IMR-90 (cell line): ENCODE data around the gene ACBD3. TPM values are rescaled to one million over a fixed set of nuclear protein-coding genes. Genes with fewer than 3 reads are reported as not detected.

Experiments used
- ATAC-seq: fragments of 200-7000 bp; cut with Tn5 transposase; 2 replicates; pipeline ENCODE4 v1.9.1; 2020; ENCODE audit warnings: low read depth, mild to moderate bottlenecking, moderate library complexity
- BruUV-seq: library from RNA; stranded (reverse); fragments of 400-500 nt; replicated peaks from 2 replicates; lab custom pipeline; 2021; lab: Mats Ljungman, UMichigan
- CTCF ChIA-PET: fragments of 300-600 bp; formaldehyde crosslinking; extraction: SDS; loops from one replicate; lab custom pipeline; 2021; ENCODE audit warnings: antibody characterized with exemption; lab: Yijun Ruan, JAX
- POLR2A ChIA-PET: fragments of 300-600 bp; sonication (Branson Sonifier 250); formaldehyde crosslinking; loops from one replicate; lab custom pipeline; 2022; ENCODE audit warnings: antibody characterized with exemption; ENCODE audit not compliant: unreplicated experiment; lab: Charles Lee
- DNase-seq: peaks from one replicate; pipeline ENCODE4 v3.0.0; 2013
- H2AFZ ChIP-seq: replicated peaks from 2 replicates; pipeline ENCODE3; 2013; ENCODE audit warnings: low read length, mild to moderate bottlenecking; ENCODE audit not compliant: poor library complexity
- H2AK5ac ChIP-seq: 2 replicates; pipeline ENCODE4 v1.6.1; 2013; ENCODE audit warnings: low read depth, low read length, inconsistent platforms
- H2AK9ac ChIP-seq: replicated peaks from 2 replicates; pipeline ENCODE3; 2013; ENCODE audit warnings: mild to moderate bottlenecking, low read depth, low read length, moderate library complexity; ENCODE audit not compliant: poor library complexity
- H2BK120ac ChIP-seq: 2 replicates; pipeline ENCODE4 v1.6.1; 2013; ENCODE audit warnings: low read depth, low read length, inconsistent platforms
- H2BK15ac ChIP-seq: 3 replicates; pipeline ENCODE4 v1.6.1; 2013; ENCODE audit warnings: low read depth, low read length, inconsistent platforms
- H2BK20ac ChIP-seq: 2 replicates; pipeline ENCODE4 v1.6.1; 2013; ENCODE audit warnings: low read depth, mild to moderate bottlenecking, inconsistent platforms, low read length, moderate library complexity
- H2BK5ac ChIP-seq: 2 replicates; pipeline ENCODE4 v1.6.1; 2013; ENCODE audit warnings: mild to moderate bottlenecking, low read depth, low read length, inconsistent platforms; ENCODE audit not compliant: poor library complexity, severe bottlenecking
- H3K14ac ChIP-seq: replicated peaks from 2 replicates; pipeline ENCODE4 v1.6.1; 2013; ENCODE audit warnings: low read depth, low read length, inconsistent platforms
- H3K18ac ChIP-seq: 2 replicates; pipeline ENCODE4 v1.6.1; 2013; ENCODE audit warnings: low read depth, low read length, control low read depth
- H3K23ac ChIP-seq: 2 replicates; pipeline ENCODE4 v1.6.1; 2013; ENCODE audit warnings: low read depth, low read length, inconsistent platforms
- H3K27ac ChIP-seq: 2 replicates; pipeline ENCODE4 v1.5.1; 2013; ENCODE audit warnings: mild to moderate bottlenecking, control low read depth, low read length; ENCODE audit not compliant: insufficient read depth
- H3K27me3 ChIP-seq: 2 replicates; pipeline ENCODE4 v1.6.1; 2013; ENCODE audit warnings: low read length; ENCODE audit not compliant: control insufficient read depth, insufficient read depth
- H3K36me3 ChIP-seq: 2 replicates; pipeline ENCODE4 v1.6.1; 2013; ENCODE audit warnings: low read length, mixed read lengths; ENCODE audit not compliant: control insufficient read depth, insufficient read depth
- H3K4ac ChIP-seq: 2 replicates; pipeline ENCODE4 v1.6.1; 2013; ENCODE audit warnings: low read depth, low read length, inconsistent platforms
- H3K4me1 ChIP-seq: 2 replicates; pipeline ENCODE4 v1.6.1; 2013; ENCODE audit warnings: low read length, mixed read lengths; ENCODE audit not compliant: control insufficient read depth, insufficient read depth
- H3K4me2 ChIP-seq: 2 replicates; pipeline ENCODE4 v1.6.1; 2013; ENCODE audit warnings: low read depth, mild to moderate bottlenecking, control low read depth, low read length, moderate library complexity
- H3K4me3 ChIP-seq: 2 replicates; pipeline ENCODE4 v1.5.1; 2013; ENCODE audit warnings: low read depth, mild to moderate bottlenecking, control low read depth, low read length, moderate library complexity; ENCODE audit not compliant: insufficient read depth
- H3K56ac ChIP-seq: 2 replicates; pipeline ENCODE4 v1.6.1; 2013; ENCODE audit warnings: low read length, inconsistent platforms; ENCODE audit not compliant: insufficient read depth; ENCODE audit errors: extremely low read depth
- H3K79me1 ChIP-seq, 2 experiments: 2 replicates each; pipeline ENCODE4 v1.6.1; 2013; ENCODE audit warnings: low read length in 2 of 2, inconsistent platforms in 1 of 2, low read depth in 1 of 2
- H3K9ac ChIP-seq: 2 replicates; pipeline ENCODE4 v1.6.1; 2013; ENCODE audit warnings: low read depth, low read length, control low read depth
- H3K9me1 ChIP-seq: 2 replicates; pipeline ENCODE4 v1.6.1; 2013; ENCODE audit warnings: low read length, inconsistent platforms; ENCODE audit not compliant: insufficient read depth
- H3K9me3 ChIP-seq: 2 replicates; pipeline ENCODE4 v1.6.1; 2013; ENCODE audit warnings: low read length; ENCODE audit not compliant: control insufficient read depth, insufficient read depth
- H4K20me1 ChIP-seq: 2 replicates; pipeline ENCODE4 v1.6.1; 2013; ENCODE audit warnings: low read length, inconsistent platforms; ENCODE audit not compliant: insufficient read depth
- H4K5ac ChIP-seq: 2 replicates; pipeline ENCODE4 v1.6.1; 2013; ENCODE audit warnings: mild to moderate bottlenecking, low read depth, low read length, control low read depth
- H4K8ac ChIP-seq, 2 experiments: 2 replicates each; pipeline ENCODE4 v1.6.1; 2013; ENCODE audit warnings: low read depth in 2 of 2, low read length in 2 of 2, control low read depth in 1 of 2, inconsistent platforms in 1 of 2
- H4K91ac ChIP-seq: 2 replicates; pipeline ENCODE4 v1.6.1; 2013; ENCODE audit warnings: low read depth, low read length, inconsistent platforms; ENCODE audit not compliant: insufficient read depth
- BHLHE40 ChIP-seq: fragments of 150-350 bp; IDR thresholded peaks from 2 replicates; pipeline ENCODE4 v1.6.1; 2016; ENCODE audit warnings: mild to moderate bottlenecking, low read depth, low read length
- CEBPB ChIP-seq: IDR thresholded peaks from 2 replicates; pipeline ENCODE4 v1.6.1; 2012; ENCODE audit warnings: low read depth, low read length, improper control_type of control experiment
- CHD1 ChIP-seq: IDR thresholded peaks from 2 replicates; pipeline ENCODE4 v1.6.1; 2012; ENCODE audit warnings: low read depth, low read length, improper control_type of control experiment
- ELK1 ChIP-seq: fragments of 150-350 bp; IDR thresholded peaks from 2 replicates; pipeline ENCODE4 v1.6.1; 2016; ENCODE audit warnings: low read depth, mild to moderate bottlenecking, low read length, moderate library complexity, borderline replicate concordance
- MAZ ChIP-seq: IDR thresholded peaks from 2 replicates; pipeline ENCODE4 v1.6.1; 2012; ENCODE audit warnings: low read depth, mild to moderate bottlenecking, low read length, improper control_type of control experiment, moderate library complexity, borderline replicate concordance
- MXI1 ChIP-seq: IDR thresholded peaks from 2 replicates; pipeline ENCODE4 v1.6.1; 2012; ENCODE audit warnings: low read depth, mild to moderate bottlenecking, low read length, moderate library complexity, borderline replicate concordance
- NFE2L2 ChIP-seq: fragments of 150-350 bp; IDR thresholded peaks from 2 replicates; pipeline ENCODE4 v1.6.1; 2016; ENCODE audit warnings: low read depth, mild to moderate bottlenecking, low read length
- POLR2A ChIP-seq: IDR thresholded peaks from 2 replicates; pipeline ENCODE4 v1.6.1; 2012; ENCODE audit warnings: mild to moderate bottlenecking, low read depth, low read length
- RAD21 ChIP-seq: IDR thresholded peaks from 2 replicates; pipeline ENCODE4 v1.6.1; 2012; ENCODE audit warnings: low read length, improper control_type of control experiment
- RCOR1 ChIP-seq: IDR thresholded peaks from 2 replicates; pipeline ENCODE4 v1.6.1; 2012; ENCODE audit warnings: mild to moderate bottlenecking, low read length, improper control_type of control experiment; ENCODE audit not compliant: insufficient replicate concordance
- RFX5 ChIP-seq: IDR thresholded peaks from 2 replicates; pipeline ENCODE4 v1.8.0; 2012; ENCODE audit warnings: low read depth, mild to moderate bottlenecking, low read length, moderate library complexity
- SMC3 ChIP-seq: fragments of 150-350 bp; IDR thresholded peaks from 2 replicates; pipeline ENCODE4 v1.6.1; 2016; ENCODE audit warnings: low read depth, mild to moderate bottlenecking, antibody characterized with exemption, low read length, moderate library complexity
- USF2 ChIP-seq: fragments of 150-350 bp; IDR thresholded peaks from 2 replicates; pipeline ENCODE4 v1.6.1; 2017; ENCODE audit warnings: mild to moderate bottlenecking, antibody characterized with exemption, low read length, low read depth
- WGBS, 2 experiments: methylation state at CpG; one replicate each; pipeline versions ENCODE4 v1.1.5 to v1.1.7; 2013; ENCODE audit warnings: missing lambda C conversion rate in 2 of 2; ENCODE audit not compliant: insufficient read length in 1 of 2; ENCODE audit errors: extremely low coverage in 2 of 2; 5-methylcytosine and 5-hydroxymethylcytosine counted together
- dilution Hi-C: fragments of 300-500 bp; cut with HindIII; formaldehyde crosslinking; loops from one replicate; pipeline ENCODE4 v1.14.3; 2018; ENCODE audit warnings: low sequenced_read_pairs; ENCODE audit not compliant: unreplicated experiment
- in situ Hi-C: fragments of 300-500 bp; cut with MboI; formaldehyde crosslinking; loops from 3 replicates; pipeline ENCODE4 v1.14.3; 2019; ENCODE audit warnings: low sequenced_read_pairs, inconsistent platforms, mixed read lengths
- intact Hi-C: fragments of 100-400 bp; cut with micrococcal nuclease; formaldehyde crosslinking; loops from 2 replicates; pipeline ENCODE4 v1.10.0; 2022
- polyA plus RNA-seq, 3 experiments: library from polyadenylated mRNA; depleted of rRNA; stranded (reverse); fragments of >200 nt; gene quantifications; 2 replicates each; pipeline ENCODE4 v1.2.3, GENCODE V29; 2012; ENCODE audit warnings: low replicate concordance in 1 of 3
- total RNA-seq: library from RNA; depleted of rRNA; stranded (reverse); fragments of >200 nt; gene quantifications from 2 replicates; pipeline ENCODE4 v1.2.3, GENCODE V29; 2012
- TF ChIP-seq, protein P1 (sequence below): conservative IDR thresholded peaks from 2 replicates; pipeline ENCODE4 v1.5.1; 2012; ENCODE audit warnings: mild to moderate bottlenecking, low read depth, low read length, improper control_type of control experiment

Gene ACBD3
- total and polyA plus RNA-seq, 2 of the 4 experiments (the other 2 are of a cell fraction): 30.3 to 59.7 TPM

- H2AK9ac ChIP-seq: no peak overlapping the region
- POLR2A ChIA-PET: no interaction called here
- no peak overlapping the region for H2AK5ac ChIP-seq
- no peak overlapping the region for H3K4ac ChIP-seq
- H2BK120ac ChIP-seq: no peak overlapping the region
- H3K56ac ChIP-seq: no peak overlapping the region
- CTCF ChIA-PET: no interaction called here
- H3K79me1 ChIP-seq: no peaks in the 10 kb centered on the region
- WGBS, 2 experiments: no CpG with 5 or more reads among the region's 4 CpGs
- ATAC-seq (no peak), DNase-seq (no peak)
- H3K4me2 ChIP-seq: no peak overlapping the region
- H2BK15ac ChIP-seq: no peak overlapping the region
- intact Hi-C loops: no loop called here
- H3K9me1 ChIP-seq: no peaks in the 10 kb centered on the region
- no peak overlapping the region for H4K8ac ChIP-seq
- H3K23ac ChIP-seq: no peak overlapping the region
- H2BK5ac ChIP-seq: no peak overlapping the region
- no peaks in the 10 kb centered on the region for H3K9me3 ChIP-seq
- H3K18ac ChIP-seq: no peak overlapping the region
- dilution Hi-C loops: no loop called here
- no peak overlapping the region for H4K5ac ChIP-seq
- TF ChIP-seq SMC3 (no peak), MAZ (no peak), USF2 (no peak), MXI1 (no peak), POLR2A (no peak), CHD1 (no peak), RFX5 (no peak), RAD21 (no peak), ELK1 (no peak), NFE2L2 (no peak), CEBPB (no peak), BHLHE40 (no peak), RCOR1 (no peak)
- TF ChIP-seq, protein P1, sequence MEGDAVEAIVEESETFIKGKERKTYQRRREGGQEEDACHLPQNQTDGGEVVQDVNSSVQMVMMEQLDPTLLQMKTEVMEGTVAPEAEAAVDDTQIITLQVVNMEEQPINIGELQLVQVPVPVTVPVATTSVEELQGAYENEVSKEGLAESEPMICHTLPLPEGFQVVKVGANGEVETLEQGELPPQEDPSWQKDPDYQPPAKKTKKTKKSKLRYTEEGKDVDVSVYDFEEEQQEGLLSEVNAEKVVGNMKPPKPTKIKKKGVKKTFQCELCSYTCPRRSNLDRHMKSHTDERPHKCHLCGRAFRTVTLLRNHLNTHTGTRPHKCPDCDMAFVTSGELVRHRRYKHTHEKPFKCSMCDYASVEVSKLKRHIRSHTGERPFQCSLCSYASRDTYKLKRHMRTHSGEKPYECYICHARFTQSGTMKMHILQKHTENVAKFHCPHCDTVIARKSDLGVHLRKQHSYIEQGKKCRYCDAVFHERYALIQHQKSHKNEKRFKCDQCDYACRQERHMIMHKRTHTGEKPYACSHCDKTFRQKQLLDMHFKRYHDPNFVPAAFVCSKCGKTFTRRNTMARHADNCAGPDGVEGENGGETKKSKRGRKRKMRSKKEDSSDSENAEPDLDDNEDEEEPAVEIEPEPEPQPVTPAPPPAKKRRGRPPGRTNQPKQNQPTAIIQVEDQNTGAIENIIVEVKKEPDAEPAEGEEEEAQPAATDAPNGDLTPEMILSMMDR: no peak
- no TSS peak for BruUV-seq
- H3K27ac ChIP-seq: no peak overlapping the region
- H3K4me1 ChIP-seq: peaks cover 2% of the 10 kb centered on the region; the same call in 1 of the 2 replicates
- in situ Hi-C loops: no loop called here
- H2AFZ ChIP-seq: no peak overlapping the region
- no peak overlapping the region for H3K14ac ChIP-seq
- no peak overlapping the region for H3K9ac ChIP-seq
- H2BK20ac ChIP-seq: no peak overlapping the region
- no peak overlapping the region for H3K4me3 ChIP-seq
- no peaks in the 10 kb centered on the region for H3K36me3 ChIP-seq
- H4K20me1 ChIP-seq: no peaks in the 10 kb centered on the region
- H4K91ac ChIP-seq: no peak overlapping the region
- peaks cover 3% of the 10 kb centered on the region; the same call in 1 of the 2 replicates for H3K27me3 ChIP-seq
Measured at GRCh38 chr1:226118357-226118756, 68.2 kb downstream of the ACBD3 start.
